Heart left ventricle (tissue), 13 donors: ENCODE data around the gene TRIOBP.

ENCODE experiments used
- CTCF ChIP-seq, 12 donors: fragments of 200-600 bp; sonication (generic) in 4 of 12; IDR thresholded peaks; one replicate each; pipeline versions ENCODE4 v1.5.0 to v1.8.0; 2018 to 2022; ENCODE audit warnings: antibody characterized with exemption in 12 of 12, mild to moderate bottlenecking in 5 of 12
- POLR2A ChIP-seq, 2 donors: fragments of 450-650 bp; IDR thresholded peaks; one replicate each; pipeline ENCODE4 v1.6.1; 2017; ENCODE audit warnings: antibody characterized with exemption in 2 of 2, mild to moderate bottlenecking in 2 of 2, moderate library complexity in 2 of 2
- donor health status: ischemic (EF 13 %, LVEDD 7.1; RV severe dilation, severe dysfunction).
- donor health status: DM: no; HTN: yes; CAD: no.
- donor health status: DM: no; HTN: no; CAD: no.
- donor health status: ischemic (EF 25% LVEDD 6.9; RV normal size, moderate dysfunction).
- donor health status: ischemic (EF 25% LVEDD 5.7; RV mildly dilated, moderate dysfunction).
- donor health status: ischemic (EF 35%, LVEDD 5.7; RV mildly dilated, moderate dysfunction).
- donor health status: nonischemic (EF 11% LVEDD 7.7; RV severe dilation, severe dysfunction).
- donor health status: DM: yes; HTN: yes; CAD: no.
- donor health status: PGD.
- donor health status: ischemic (EF 29% LVEDD 5.4; RV normal size, mild dysfunction).
- donor health status: nonischemic (EF 23%, LVEDD 6.1; RV moderate dilation, normal function).

GRCh38 chr22:37765498-37765897 is 68.7 kb downstream of the TRIOBP start:
- TF ChIP-seq CTCF (IDR thresholded peaks at IDR 0.05) (no peak), POLR2A (IDR thresholded peaks at IDR 0.05) (no peak)
